Retina (tissue), 1 donor: ENCODE measurements around the gene ENPP1.

Experiments
- DNase-seq: peaks from one replicate; pipeline ENCODE4 v3.0.0-alpha.2; 2016

Gene ENPP1

GRCh38 chr6:131917763-131918649, 110.2 kb downstream of the ENPP1 start:
- peak; percentile 12 for DNase-seq

GRCh38 chr6:131918650-131919355, 111.0 kb downstream of the ENPP1 start:
- no peak for DNase-seq

- DNase-seq: no peak
Observed at GRCh38 chr6:131920656-131921055, 112.8 kb downstream of the ENPP1 start.

- peak; percentile 50 for DNase-seq
Observed at GRCh38 chr6:131923356-131923755, 115.5 kb downstream of the ENPP1 start.

GRCh38 chr6:131924881-131925474, 117.2 kb downstream of the ENPP1 start:
- peak; percentile 30 for DNase-seq

- no peak for DNase-seq
Observed at GRCh38 chr6:131929264-131929663, 121.4 kb downstream of the ENPP1 start.

- DNase-seq: no peak
Observed at GRCh38 chr6:131929976-131930375, 122.2 kb downstream of the ENPP1 start.

GRCh38 chr6:131931063-131931750, 123.4 kb downstream of the ENPP1 start:
- no peak for DNase-seq

- DNase-seq: no peak
Observed at GRCh38 chr6:131936156-131936555, 128.3 kb downstream of the ENPP1 start.

GRCh38 chr6:131937226-131937625, 129.4 kb downstream of the ENPP1 start:
- no peak for DNase-seq

- DNase-seq: no peak
Observed at GRCh38 chr6:131937703-131938631, 130.1 kb downstream of the ENPP1 start.
